HepG2 (cell line): ENCODE measurements around the gene ABT1. TPM values are rescaled to one million over a fixed set of nuclear protein-coding genes. Genes with fewer than 3 reads are reported as not detected.

Source experiments
- FLYWCH1 ChIP-seq: sonication (generic); formaldehyde crosslinking; IDR thresholded peaks from 2 replicates; pipeline ENCODE4 v1.8.1; 2023; ENCODE audit warnings: mild to moderate bottlenecking, missing genetic modification reagents
- HDAC1 ChIP-seq: sonication (generic); formaldehyde crosslinking; IDR thresholded peaks from 2 replicates; pipeline ENCODE4 v1.5.1; 2020; ENCODE audit warnings: mild to moderate bottlenecking, missing genetic modification reagents
- JDP2 ChIP-seq: sonication (generic); formaldehyde crosslinking; IDR thresholded peaks from 2 replicates; pipeline ENCODE4 v1.8.1; 2022; ENCODE audit warnings: missing genetic modification reagents, borderline replicate concordance
- LCORL ChIP-seq, 2 experiments: fragments of 450-650 bp in 1 of 2; sonication (generic) in 1 of 2; formaldehyde crosslinking in 1 of 2; IDR thresholded peaks; 2 replicates each; pipeline versions ENCODE4 v1.5.0 to v1.6.1; 2017 to 2020; ENCODE audit warnings: antibody characterized with exemption in 1 of 2, missing genetic modification reagents in 1 of 2
- NFRKB ChIP-seq: fragments of 450-650 bp; IDR thresholded peaks from 2 replicates; pipeline ENCODE4 v1.6.1; 2017
- PAF1 ChIP-seq: IDR thresholded peaks from 2 replicates; pipeline ENCODE4 v1.6.1; 2016; ENCODE audit warnings: missing genetic modification reagents, missing compliant biosample characterization
- SNRNP70 ChIP-seq: fragments of 200-400 bp; formaldehyde crosslinking; IDR thresholded peaks from 2 replicates; pipeline ENCODE4 v1.6.1; 2017; ENCODE audit warnings: mild to moderate bottlenecking, low read depth, low read length, moderate library complexity
- SP5 ChIP-seq: IDR thresholded peaks from 2 replicates; pipeline ENCODE4 v1.6.1; 2016; ENCODE audit warnings: low read depth, borderline replicate concordance
- USF2 ChIP-seq, 2 experiments: sonication (generic) in 1 of 2; formaldehyde crosslinking in 1 of 2; IDR thresholded peaks; 2 replicates each; pipeline versions ENCODE4 v1.5.1 to v1.6.1; 2011 to 2020; ENCODE audit warnings: borderline replicate concordance in 1 of 2, low read depth in 1 of 2, low read length in 1 of 2, mild to moderate bottlenecking in 1 of 2, missing genetic modification reagents in 1 of 2, moderate library complexity in 1 of 2
- ZFP36 ChIP-seq: fragments of 150-350 bp; IDR thresholded peaks from 2 replicates; pipeline ENCODE4 v1.6.1; 2018; ENCODE audit warnings: borderline replicate concordance, low read length, low read depth; ENCODE audit not compliant: partially characterized antibody
- ZHX2 ChIP-seq, 2 experiments: sonication (generic) in 1 of 2; formaldehyde crosslinking in 1 of 2; IDR thresholded peaks; 2 replicates each; pipeline versions ENCODE4 v1.6.1 to v1.9.0; 2014 to 2022; ENCODE audit warnings: antibody characterized with exemption in 1 of 2, borderline replicate concordance in 1 of 2, inconsistent platforms in 1 of 2, low read depth in 1 of 2, missing genetic modification reagents in 1 of 2
- ZNF510 ChIP-seq: sonication (generic); formaldehyde crosslinking; IDR thresholded peaks from 2 replicates; pipeline ENCODE4 v1.4.0; 2020; ENCODE audit warnings: low read depth, mild to moderate bottlenecking, missing genetic modification reagents
- ZNF576 ChIP-seq: sonication (generic); formaldehyde crosslinking; IDR thresholded peaks from 2 replicates; pipeline ENCODE4 v1.4.0; 2020; ENCODE audit warnings: mild to moderate bottlenecking, missing genetic modification reagents
- ZSCAN30 ChIP-seq: sonication (generic); formaldehyde crosslinking; IDR thresholded peaks from 2 replicates; pipeline ENCODE4 v1.5.0; 2020; ENCODE audit warnings: mild to moderate bottlenecking, missing genetic modification reagents
- polyA plus RNA-seq, 8 experiments: library from polyadenylated mRNA; depleted of rRNA in 3 of 8; stranded (reverse) in 7 of 8; unstranded in 1 of 8; fragments of >200 nt; fragmentation: Illumina TruSeq in 4 of 8; extraction: Trizol in 4 of 8; gene quantifications; 2 replicates each; pipeline versions ENCODE4 v1.2.1 to v1.2.3, GENCODE V29; 2011 to 2016; ENCODE audit warnings: low read depth in 4 of 8, missing spikeins in 1 of 8, mixed read lengths in 1 of 8; ENCODE audit not compliant: insufficient read depth in 1 of 8
- total RNA-seq, 5 experiments: library from RNA; depleted of rRNA; stranded (reverse); fragments of >200 nt; fragmentation: Illumina TruSeq; extraction: Trizol; gene quantifications; 2 replicates each; pipeline ENCODE4 v1.2.3, GENCODE V29; 2016; ENCODE audit warnings: low read depth in 1 of 5
- TF ChIP-seq, protein P1 (sequence below): sonication (generic); formaldehyde crosslinking; conservative IDR thresholded peaks from 2 replicates; pipeline ENCODE4 v1.8.1; 2023; ENCODE audit warnings: missing genetic modification reagents
- TF ChIP-seq, protein P2 (sequence below): sonication (generic); formaldehyde crosslinking; IDR thresholded peaks from 2 replicates; pipeline ENCODE4 v1.9.0; 2021; ENCODE audit warnings: missing genetic modification reagents, borderline replicate concordance

The ABT1 gene
- total and polyA plus RNA-seq, 2 of the 13 experiments (the other 11 are each of a cell fraction or from before 2014, with no cell fraction given) = 38.4 TPM

GRCh38 chr6:26553635-26554446, 42.9 kb upstream of the ABT1 start (continued):
- TF ChIP-seq, protein P1, sequence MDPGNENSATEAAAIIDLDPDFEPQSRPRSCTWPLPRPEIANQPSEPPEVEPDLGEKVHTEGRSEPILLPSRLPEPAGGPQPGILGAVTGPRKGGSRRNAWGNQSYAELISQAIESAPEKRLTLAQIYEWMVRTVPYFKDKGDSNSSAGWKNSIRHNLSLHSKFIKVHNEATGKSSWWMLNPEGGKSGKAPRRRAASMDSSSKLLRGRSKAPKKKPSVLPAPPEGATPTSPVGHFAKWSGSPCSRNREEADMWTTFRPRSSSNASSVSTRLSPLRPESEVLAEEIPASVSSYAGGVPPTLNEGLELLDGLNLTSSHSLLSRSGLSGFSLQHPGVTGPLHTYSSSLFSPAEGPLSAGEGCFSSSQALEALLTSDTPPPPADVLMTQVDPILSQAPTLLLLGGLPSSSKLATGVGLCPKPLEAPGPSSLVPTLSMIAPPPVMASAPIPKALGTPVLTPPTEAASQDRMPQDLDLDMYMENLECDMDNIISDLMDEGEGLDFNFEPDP (CRISPR knock-in tag) = no peak
- TF ChIP-seq SNRNP70 (no peak), ZSCAN30 (CRISPR knock-in tag) (no peak), PAF1 (CRISPR knock-in tag) (no peak), ZNF576 (no peak), ZNF510 (CRISPR knock-in tag) (no peak), SP5 (CRISPR knock-in tag) (no peak; the same call in 1 of the 2 replicates), FLYWCH1 (CRISPR knock-in tag) (no peak), ZHX2 (IDR thresholded peaks at IDR 0.05; ENCODE audit: low read depth) (no peak), ZHX2 (CRISPR knock-in tag; IDR thresholded peaks at IDR 0.05; ENCODE audit: borderline replicate concordance) (0 out of 2 replicates have a peak, but pooled peaks have one; percentile 36), LCORL (IDR thresholded peaks at IDR 0.05) (no peak), LCORL (CRISPR knock-in tag; IDR thresholded peaks at IDR 0.05) (no peak), HDAC1 (CRISPR knock-in tag) (peak; percentile 51), JDP2 (no peak), NFRKB (no peak), ZFP36 (no peak), USF2 (IDR thresholded peaks at IDR 0.05; ENCODE audit: low read depth, low read length) (no peak), USF2 (CRISPR knock-in tag; IDR thresholded peaks at IDR 0.05; ENCODE audit: borderline replicate concordance) (no peak)
- TF ChIP-seq, protein P2, sequence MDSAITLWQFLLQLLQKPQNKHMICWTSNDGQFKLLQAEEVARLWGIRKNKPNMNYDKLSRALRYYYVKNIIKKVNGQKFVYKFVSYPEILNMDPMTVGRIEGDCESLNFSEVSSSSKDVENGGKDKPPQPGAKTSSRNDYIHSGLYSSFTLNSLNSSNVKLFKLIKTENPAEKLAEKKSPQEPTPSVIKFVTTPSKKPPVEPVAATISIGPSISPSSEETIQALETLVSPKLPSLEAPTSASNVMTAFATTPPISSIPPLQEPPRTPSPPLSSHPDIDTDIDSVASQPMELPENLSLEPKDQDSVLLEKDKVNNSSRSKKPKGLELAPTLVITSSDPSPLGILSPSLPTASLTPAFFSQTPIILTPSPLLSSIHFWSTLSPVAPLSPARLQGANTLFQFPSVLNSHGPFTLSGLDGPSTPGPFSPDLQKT (CRISPR knock-in tag) = no peak
